HG02852 (cell line): ENCODE results near the gene PIK3R5.
"Not testable (repeated sequence)": the region's sequence is repeated elsewhere in the genome, so short reads cannot be mapped to it uniquely, and the experiment has no call there.

ENCODE experiments used
- ATAC-seq: cut with Tn5 transposase; IDR thresholded peaks from one replicate; pipeline ENCODE4 v1.9.1; 2021; ENCODE audit warnings: mild to moderate bottlenecking, moderate library complexity; ENCODE audit not compliant: unreplicated experiment

Gene PIK3R5

DNA sequence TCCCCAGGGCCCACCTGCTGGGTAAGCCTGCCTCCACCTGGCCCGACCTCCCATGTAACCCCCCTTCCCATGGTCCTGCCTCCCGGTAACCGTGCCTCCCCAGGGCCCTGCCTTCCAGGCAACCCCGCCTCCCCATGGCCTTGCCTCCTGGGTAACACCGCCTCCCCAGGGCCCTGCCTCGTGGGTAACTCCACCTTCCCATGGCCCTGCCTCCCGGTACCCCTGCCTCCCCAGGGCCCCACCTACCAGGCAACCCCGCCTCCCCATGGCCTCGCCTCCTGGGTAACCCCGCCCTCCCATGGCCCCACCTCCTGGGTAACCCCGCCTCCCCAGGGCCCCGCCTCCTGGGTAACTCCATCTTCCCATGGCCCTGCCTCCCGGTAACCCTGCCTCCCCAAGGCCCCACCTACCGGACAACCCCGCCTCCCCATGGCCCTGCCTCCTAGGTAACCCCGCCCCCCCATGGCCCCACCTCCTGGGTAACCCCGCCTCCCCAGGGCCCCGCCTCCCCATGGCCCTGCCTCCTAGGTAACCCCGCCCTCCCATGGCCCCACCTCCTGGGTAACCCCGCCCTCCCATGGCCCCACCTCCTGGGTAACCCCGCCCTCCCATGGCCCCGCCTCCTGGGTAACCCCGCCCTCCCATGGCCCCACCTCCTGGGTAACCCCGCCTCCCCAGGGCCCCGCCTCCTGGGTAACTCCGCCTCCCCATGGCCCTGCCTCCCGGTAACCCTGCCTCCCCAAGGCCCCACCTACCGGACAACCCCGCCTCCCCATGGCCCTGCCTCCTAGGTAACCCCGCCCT is 80.1 kb downstream of the PIK3R5 start:
- ATAC-seq: not testable (repeated sequence)

GRCh38 chr17:8884336-8884990 is 81.0 kb downstream of the PIK3R5 start:
- no peak for ATAC-seq

- no peak for ATAC-seq
Observed at GRCh38 chr17:8883353-8883752, 82.2 kb downstream of the PIK3R5 start.

DNA sequence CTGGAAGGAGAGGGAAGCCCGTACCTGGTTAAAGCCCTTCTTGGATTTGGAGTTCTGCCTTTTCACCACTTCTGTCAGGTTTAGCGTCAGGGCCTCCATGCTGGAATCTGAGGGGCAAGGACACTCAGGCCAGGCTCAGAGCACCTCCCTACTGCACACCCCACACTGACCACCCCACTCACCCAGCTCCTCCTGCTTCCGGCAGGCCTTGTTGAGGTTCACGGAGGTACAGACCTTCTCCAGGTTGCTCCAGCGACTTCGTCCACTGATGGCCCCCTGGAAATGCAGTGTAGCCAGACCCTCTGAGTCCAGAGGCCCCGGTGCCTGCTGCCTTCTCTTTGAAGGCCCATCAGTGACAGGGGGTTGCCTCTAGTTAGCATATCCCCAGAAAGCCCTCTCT is 83.9 kb downstream of the PIK3R5 start:
- no peak for ATAC-seq

DNA sequence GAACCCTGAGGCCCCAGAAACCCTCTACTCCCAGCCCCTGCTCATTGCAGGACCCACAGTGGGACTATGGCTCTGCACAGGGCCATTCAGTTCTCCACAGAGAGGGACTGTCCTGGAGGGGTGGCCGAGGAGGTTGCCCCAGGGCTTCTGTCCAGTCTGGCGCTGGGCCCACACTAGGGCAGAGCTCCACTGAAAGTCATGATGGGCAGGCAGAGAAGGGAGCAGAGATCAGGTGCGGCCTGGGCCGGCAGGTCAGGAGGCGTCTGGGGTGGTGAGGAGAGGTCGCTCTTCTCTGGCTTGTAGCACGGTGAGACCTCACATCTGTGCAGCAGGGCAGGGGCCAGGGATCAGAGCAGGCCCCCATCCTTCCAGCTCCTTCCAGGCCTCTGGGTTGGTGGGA is 85.0 kb downstream of the PIK3R5 start:
- ATAC-seq: no peak

- no peak for ATAC-seq
Observed at GRCh38 chr17:8879410-8879809, 86.1 kb downstream of the PIK3R5 start.

GRCh38 chr17:8877984-8878383 is 87.5 kb downstream of the PIK3R5 start:
- ATAC-seq: no peak

DNA sequence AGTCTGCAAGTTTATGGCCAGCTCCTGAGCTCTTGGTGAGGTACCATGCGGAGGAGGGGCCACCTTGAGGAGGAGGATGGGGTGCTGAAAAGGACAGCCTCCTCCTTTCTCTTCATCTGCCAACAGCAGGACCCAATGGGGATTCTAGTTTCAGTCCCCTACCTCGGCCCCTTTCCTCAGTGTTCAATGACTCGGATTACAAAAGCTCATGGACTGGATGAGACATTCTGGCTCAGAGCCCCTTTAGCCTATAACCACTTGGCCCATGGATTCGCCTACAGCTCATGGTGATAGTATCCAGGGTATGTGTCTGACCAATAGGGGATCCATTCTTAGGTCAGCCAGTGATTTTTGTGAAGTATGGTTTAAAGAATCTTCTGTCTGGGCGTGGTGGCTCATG is 89.5 kb downstream of the PIK3R5 start:
- no peak for ATAC-seq

DNA sequence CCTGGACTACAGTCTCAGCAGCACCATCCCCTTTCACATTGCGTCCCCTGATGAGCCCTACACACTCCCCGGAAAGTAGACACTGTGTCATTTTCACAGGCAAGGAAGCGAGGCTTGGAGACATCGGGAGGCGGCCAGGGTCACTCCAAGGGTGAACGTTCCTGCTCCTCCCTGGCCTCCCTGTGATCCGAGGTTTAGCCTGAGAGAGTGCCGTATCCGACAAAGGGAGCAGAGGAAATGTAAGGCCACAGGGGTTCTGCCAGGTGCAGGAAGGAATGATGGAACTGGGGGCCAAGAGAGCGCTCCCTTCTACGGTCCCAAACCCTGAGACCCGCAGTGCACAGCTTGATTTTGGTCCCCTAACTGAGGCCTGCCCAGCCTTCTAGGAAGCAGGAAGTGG is 90.1 kb downstream of the PIK3R5 start:
- ATAC-seq: no peak

GRCh38 chr17:8873801-8874715 is 91.4 kb downstream of the PIK3R5 start:
- no peak for ATAC-seq

GRCh38 chr17:8872705-8873435 is 92.6 kb downstream of the PIK3R5 start:
- no peak for ATAC-seq

DNA sequence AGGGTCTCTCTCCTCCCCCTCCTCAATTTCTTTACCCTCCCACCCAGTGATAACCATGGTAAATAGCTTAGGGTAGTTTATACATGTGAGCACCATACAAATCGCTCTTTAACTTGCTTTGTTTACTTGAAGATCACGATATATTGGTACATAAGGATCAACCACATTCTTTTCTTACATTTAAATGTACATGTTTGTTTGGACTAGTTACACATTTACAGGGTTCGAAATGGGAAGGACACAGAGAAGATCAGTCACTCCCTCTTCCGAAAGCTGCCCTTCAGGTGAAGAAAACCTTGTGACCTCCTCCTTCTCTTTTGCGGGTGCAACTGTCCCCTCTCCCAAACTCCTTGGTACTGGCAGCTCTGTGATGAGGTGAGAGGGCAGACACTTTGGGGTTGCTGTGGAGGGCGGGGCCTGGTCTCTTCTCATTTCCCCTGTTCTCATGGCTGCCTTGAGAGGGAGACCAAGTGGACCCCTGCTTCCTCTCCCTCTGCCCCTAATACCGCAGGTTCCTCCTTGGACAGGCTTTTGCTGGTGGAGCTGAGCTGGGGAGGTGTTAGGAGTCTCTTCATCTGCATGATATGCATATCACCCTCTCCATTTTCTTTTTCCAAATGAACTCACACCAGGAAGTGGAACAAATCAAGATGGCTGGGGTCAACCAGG is 93.3 kb downstream of the PIK3R5 start:
- ATAC-seq: no peak

GRCh38 chr17:8871081-8871581 is 94.4 kb downstream of the PIK3R5 start:
- no peak for ATAC-seq

DNA sequence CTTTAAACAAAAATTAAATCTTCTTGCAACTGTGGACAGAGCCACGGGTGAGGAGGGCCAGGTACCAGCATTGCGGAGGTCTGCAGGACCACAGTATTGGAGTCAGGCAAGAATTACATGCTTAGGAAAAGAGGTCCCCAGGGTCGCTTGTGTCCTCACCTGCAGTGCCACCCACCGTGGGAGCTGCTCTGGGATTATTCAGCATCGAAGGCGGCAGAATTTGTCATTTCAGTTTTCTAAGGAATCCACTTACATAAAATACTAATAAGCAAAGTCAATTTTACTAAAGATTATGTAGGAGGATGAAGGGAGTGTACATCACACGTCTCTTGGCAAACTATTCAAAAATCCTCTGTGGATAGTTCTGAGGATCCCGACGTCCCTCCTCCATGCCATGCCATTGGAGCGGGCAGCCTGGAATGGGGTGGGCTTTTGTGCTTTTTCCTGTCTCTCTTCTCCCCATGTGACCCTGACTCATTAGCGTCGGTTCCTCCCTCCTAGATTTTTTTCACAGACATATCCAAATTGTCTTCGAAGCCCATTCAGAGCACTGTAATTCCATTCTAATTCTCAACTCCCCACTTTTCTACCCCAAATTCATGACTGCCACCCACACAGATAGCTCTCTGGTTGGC is 95.0 kb downstream of the PIK3R5 start:
- no peak for ATAC-seq

- no peak for ATAC-seq
Observed at GRCh38 chr17:8869114-8869815, 96.2 kb downstream of the PIK3R5 start.

DNA sequence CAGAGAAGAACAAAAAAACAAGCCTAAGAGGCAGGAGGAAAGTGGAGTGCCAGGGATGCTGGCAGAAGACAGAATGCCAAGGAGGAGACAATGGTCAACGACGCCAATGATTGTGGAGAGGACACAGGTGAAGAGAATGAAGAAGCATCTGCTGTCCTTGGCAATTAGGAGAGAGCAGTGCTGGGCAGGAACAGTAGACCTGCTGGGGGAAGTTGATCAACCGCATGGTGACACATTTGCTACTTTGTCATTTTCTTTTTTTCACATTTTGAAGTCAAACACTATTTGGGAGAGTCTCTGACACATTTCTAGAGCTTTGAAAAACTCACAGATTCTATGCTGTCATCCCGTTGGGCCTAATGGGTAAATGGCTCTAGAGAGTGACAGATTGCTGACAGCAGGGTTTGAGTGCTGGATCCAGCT is 97.0 kb downstream of the PIK3R5 start:
- no peak for ATAC-seq

GRCh38 chr17:8868092-8868491 is 97.4 kb downstream of the PIK3R5 start:
- ATAC-seq: no peak

DNA sequence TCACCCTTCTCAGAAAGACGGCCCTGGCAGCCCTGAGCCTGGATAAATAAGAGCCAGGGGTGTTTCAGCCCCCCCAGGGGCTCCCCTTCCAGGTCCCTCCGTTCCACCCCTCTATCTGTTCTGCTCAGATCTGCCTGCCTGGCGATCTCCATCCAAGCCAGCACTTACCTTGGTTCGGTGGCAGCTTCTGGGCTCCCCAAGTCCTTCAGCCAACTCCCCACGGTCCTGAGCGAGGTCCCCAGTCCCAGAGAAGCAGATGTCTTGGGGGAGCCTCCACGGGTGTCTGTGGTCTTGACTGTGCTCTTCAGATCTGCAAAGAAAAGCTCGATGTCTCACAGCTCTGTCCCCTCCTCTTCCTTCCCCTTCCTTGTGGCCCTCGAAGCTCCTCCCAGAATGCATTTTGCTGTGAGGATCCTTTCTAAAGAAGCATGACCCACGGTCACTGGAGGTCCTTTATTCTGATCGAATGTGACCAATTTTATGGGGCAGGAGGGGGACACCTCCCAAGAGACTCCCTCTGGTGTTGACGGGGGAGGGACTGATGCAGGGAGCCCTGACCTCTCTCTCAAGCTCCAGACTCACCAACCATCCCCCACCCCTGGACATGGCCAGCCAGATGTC is 98.0 kb downstream of the PIK3R5 start, which contains the start of gene PIK3R6:
Gene PIK3R6, minus strand, starts transcription at position 314 of the 621 bp plus-strand sequence. CDS start 17,880 bp downstream, outside the sequence.
- ATAC-seq: no peak
